GM12891 (cell line): ENCODE data around the gene ADCY10.

ENCODE experiments used
- PAX5 ChIP-seq: IDR thresholded peaks from 2 replicates; pipeline ENCODE4 v1.6.1; 2011; ENCODE audit warnings: low read length, moderate library complexity, mild to moderate bottlenecking; ENCODE audit not compliant: insufficient read depth, severe bottlenecking
- POLR2A ChIP-seq: IDR thresholded peaks from 2 replicates; pipeline ENCODE4 v1.6.1; 2011; ENCODE audit warnings: low read depth, low read length, control low read depth
- POLR2AphosphoS5 ChIP-seq: IDR thresholded peaks from 2 replicates; pipeline ENCODE4 v1.6.1; 2011; ENCODE audit warnings: low read depth, low read length, control low read depth
- SPI1 ChIP-seq: IDR thresholded peaks from 2 replicates; pipeline ENCODE4 v1.6.1; 2011; ENCODE audit warnings: low read depth, low read length, control low read depth
- TAF1 ChIP-seq: IDR thresholded peaks from 2 replicates; pipeline ENCODE4 v1.6.1; 2011; ENCODE audit warnings: low read depth, low read length, control low read depth

- TF ChIP-seq POLR2A (no peak), POLR2AphosphoS5 (no peak), SPI1 (no peak), TAF1 (no peak), PAX5 (no peak)
These were observed 117.9 kb downstream of the ADCY10 start for GRCh38 chr1:167795810-167796740.
